Measurements from ENCODE around the gene RFPL1. TPM values are rescaled to one million over a fixed set of nuclear protein-coding genes. Genes with fewer than 3 reads are reported as not detected.

The RFPL1 gene
- total and polyA plus RNA-seq, 2 experiments from 2014 or later, result not detected

DNA sequence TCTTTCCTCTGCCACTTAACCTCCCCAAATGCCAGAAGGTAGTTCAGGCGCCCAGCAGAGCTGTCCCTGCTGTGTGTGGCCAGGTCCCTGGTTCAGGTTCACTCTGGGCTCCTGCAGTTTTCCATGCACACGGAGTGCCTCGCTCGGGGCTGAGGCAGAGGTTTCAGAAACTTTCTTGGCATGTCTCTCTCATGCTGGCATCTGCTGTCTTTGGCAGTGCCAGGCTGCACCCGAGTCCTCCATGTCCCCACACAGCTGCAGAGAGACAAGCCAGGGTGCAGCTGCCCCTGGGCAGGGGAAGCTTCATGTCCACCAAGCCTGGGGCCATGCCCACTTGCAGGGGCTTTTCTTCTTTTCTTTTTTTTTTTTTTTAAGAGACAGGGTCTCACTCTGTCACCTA lies 34.6 kb downstream of the RFPL1 start:
- Histone ChIP-seq H3K4me2 (no peak overlapping the region), H3K9me3 (ENCODE audit: low read depth) (no peaks in the 10 kb centered on the region), H2AFZ (no peak overlapping the region), H3K79me2 (no peaks in the 10 kb centered on the region), H3K27me3 (peaks cover 46% of the 10 kb centered on the region), H3K9me2 (replicated peaks; ENCODE audit: insufficient read depth) (no peaks in the 10 kb centered on the region), H3K27ac (no peak overlapping the region), H3K4me1 (ENCODE audit: insufficient read depth) (no peaks in the 10 kb centered on the region), H3K4me3 (no peak overlapping the region), H4K20me1 (ENCODE audit: insufficient read depth, poor library complexity, severe bottlenecking) (no peaks in the 10 kb centered on the region), H3K36me3 (replicated peaks; ENCODE audit: insufficient read depth, low read depth) (no peaks in the 10 kb centered on the region)
- WGBS (ENCODE audit: low lambda C conversion rate, missing lambda C conversion rate), result 79% methylated on average over 5 of the region's 5 CpGs
- TF ChIP-seq EZH2 (IDR thresholded peaks at IDR 0.05; ENCODE audit: borderline replicate concordance) (no peak), EZH2phosphoT487 (IDR thresholded peaks at IDR 0.05; ENCODE audit: low read depth, severe bottlenecking, unreplicated experiment) (no peak)
- TF ChIP-seq, protein P1, sequence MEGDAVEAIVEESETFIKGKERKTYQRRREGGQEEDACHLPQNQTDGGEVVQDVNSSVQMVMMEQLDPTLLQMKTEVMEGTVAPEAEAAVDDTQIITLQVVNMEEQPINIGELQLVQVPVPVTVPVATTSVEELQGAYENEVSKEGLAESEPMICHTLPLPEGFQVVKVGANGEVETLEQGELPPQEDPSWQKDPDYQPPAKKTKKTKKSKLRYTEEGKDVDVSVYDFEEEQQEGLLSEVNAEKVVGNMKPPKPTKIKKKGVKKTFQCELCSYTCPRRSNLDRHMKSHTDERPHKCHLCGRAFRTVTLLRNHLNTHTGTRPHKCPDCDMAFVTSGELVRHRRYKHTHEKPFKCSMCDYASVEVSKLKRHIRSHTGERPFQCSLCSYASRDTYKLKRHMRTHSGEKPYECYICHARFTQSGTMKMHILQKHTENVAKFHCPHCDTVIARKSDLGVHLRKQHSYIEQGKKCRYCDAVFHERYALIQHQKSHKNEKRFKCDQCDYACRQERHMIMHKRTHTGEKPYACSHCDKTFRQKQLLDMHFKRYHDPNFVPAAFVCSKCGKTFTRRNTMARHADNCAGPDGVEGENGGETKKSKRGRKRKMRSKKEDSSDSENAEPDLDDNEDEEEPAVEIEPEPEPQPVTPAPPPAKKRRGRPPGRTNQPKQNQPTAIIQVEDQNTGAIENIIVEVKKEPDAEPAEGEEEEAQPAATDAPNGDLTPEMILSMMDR (IDR thresholded peaks at IDR 0.05; ENCODE audit: poor library complexity), result no peak
- DNase-seq (ENCODE audit: low spot score), result no peak

GRCh38 chr22:29475550-29475949 lies 37.2 kb downstream of the RFPL1 start:
- TF ChIP-seq EZH2 (IDR thresholded peaks at IDR 0.05; ENCODE audit: borderline replicate concordance), result no peak
- TF ChIP-seq, protein P1 (IDR thresholded peaks at IDR 0.05; ENCODE audit: poor library complexity), result no peak
- peaks cover 50% of the 10 kb centered on the region for H3K27me3 ChIP-seq
- 95% methylated on average over 8 of the region's 8 CpGs for WGBS (ENCODE audit: low lambda C conversion rate, missing lambda C conversion rate)

DNA sequence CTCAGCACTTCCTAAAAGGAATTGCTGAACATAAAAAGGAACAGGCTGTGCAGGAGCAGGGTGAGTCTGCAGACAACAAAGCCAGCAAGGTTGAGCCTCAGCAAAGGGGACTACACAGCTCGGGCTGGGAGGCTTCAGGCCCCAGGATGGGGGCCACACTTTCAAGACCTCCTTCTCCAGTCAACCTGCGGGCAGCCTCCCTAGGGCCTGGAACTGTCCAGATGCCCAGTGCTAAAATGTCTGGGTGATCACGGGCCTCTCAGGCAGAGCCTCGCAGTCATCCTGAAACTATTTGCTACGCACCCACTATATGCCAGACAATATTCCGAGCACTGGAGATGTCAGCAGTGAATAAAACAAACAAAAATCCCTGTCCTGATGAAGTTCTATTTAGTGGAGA lies 37.7 kb downstream of the RFPL1 start:
- TF ChIP-seq EZH2phosphoT487 (IDR thresholded peaks at IDR 0.05; ENCODE audit: low read depth, severe bottlenecking, unreplicated experiment), result no peak
- no peak for TF ChIP-seq EZH2 (IDR thresholded peaks at IDR 0.05; ENCODE audit: borderline replicate concordance)
- TF ChIP-seq, protein P1 (IDR thresholded peaks at IDR 0.05; ENCODE audit: poor library complexity), result no peak
- H3K27me3 ChIP-seq, result peaks cover 50% of the 10 kb centered on the region

More at GRCh38 chr22:29475550-29475949, 37.2 kb downstream of the RFPL1 start:
- H3K4me2 ChIP-seq, result no peak overlapping the region
- no peak overlapping the region for H3K4me3 ChIP-seq
- H3K36me3 ChIP-seq (replicated peaks; ENCODE audit: insufficient read depth, low read depth), result no peaks in the 10 kb centered on the region
- no peaks in the 10 kb centered on the region for H3K9me3 ChIP-seq (ENCODE audit: low read depth)
- no peak overlapping the region for H2AFZ ChIP-seq
- no peaks in the 10 kb centered on the region for H3K79me2 ChIP-seq
- no peak for DNase-seq (ENCODE audit: low spot score)
- peaks cover 7% of the 10 kb centered on the region for H3K4me1 ChIP-seq (ENCODE audit: insufficient read depth)
- H3K27ac ChIP-seq, result no peak overlapping the region
- H3K9me2 ChIP-seq (replicated peaks; ENCODE audit: insufficient read depth), result no peaks in the 10 kb centered on the region
- H4K20me1 ChIP-seq (ENCODE audit: insufficient read depth, poor library complexity, severe bottlenecking), result no peaks in the 10 kb centered on the region

More for the DNA sequence above, 37.7 kb downstream of the RFPL1 start:
- Histone ChIP-seq H3K4me1 (ENCODE audit: insufficient read depth) (peaks cover 7% of the 10 kb centered on the region), H2AFZ (no peak overlapping the region), H4K20me1 (ENCODE audit: insufficient read depth, poor library complexity, severe bottlenecking) (no peaks in the 10 kb centered on the region), H3K9me2 (replicated peaks; ENCODE audit: insufficient read depth) (no peaks in the 10 kb centered on the region), H3K27ac (no peak overlapping the region), H3K36me3 (replicated peaks; ENCODE audit: insufficient read depth, low read depth) (no peaks in the 10 kb centered on the region), H3K79me2 (no peaks in the 10 kb centered on the region), H3K4me2 (no peak overlapping the region), H3K4me3 (no peak overlapping the region), H3K9me3 (ENCODE audit: low read depth) (no peaks in the 10 kb centered on the region)
- DNase-seq (ENCODE audit: low spot score), result no peak
- WGBS (ENCODE audit: low lambda C conversion rate, missing lambda C conversion rate), result 60% methylated on average over 6 of the region's 6 CpGs
